Peyer's patch (tissue), 4 donors: ENCODE measurements around the gene PHF21B.

Experiments
- POLR2A ChIP-seq, 2 donors: fragments of 450-650 bp; IDR thresholded peaks; one replicate each; pipeline ENCODE4 v1.5.1; 2017; ENCODE audit warnings: antibody characterized with exemption in 2 of 2, mild to moderate bottlenecking in 2 of 2, moderate library complexity in 2 of 2
- TF ChIP-seq, protein P1 (sequence below), 6 experiments: fragments of 450-650 bp in 4 of 6; fragments of 200-600 bp in 2 of 6; sonication (generic) in 1 of 6; IDR thresholded peaks; one replicate each; pipeline ENCODE4 v1.5.1; 2017 to 2019; ENCODE audit warnings: antibody characterized with exemption in 6 of 6, mild to moderate bottlenecking in 3 of 6, moderate library complexity in 1 of 6

DNA sequence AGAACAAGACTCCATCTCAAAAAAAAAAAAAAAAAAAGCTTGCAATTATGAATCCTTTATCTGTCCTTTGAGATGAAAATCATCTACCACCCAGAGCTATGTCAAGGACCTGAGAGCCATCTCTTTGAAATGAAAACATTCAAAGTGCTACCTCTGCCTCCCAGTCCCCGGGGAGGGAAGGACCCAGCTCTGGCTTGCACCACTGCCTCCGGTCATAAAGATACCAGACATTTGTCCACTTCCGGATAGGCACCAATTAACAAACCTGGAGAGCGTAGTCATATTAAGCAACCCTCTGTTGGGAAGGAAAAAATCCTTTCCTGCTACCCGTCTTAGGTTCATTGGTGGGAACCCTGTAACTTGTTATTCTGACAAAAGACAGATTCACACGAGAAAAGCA lies 158.9 kb downstream of the PHF21B start:
- TF ChIP-seq, protein P1, sequence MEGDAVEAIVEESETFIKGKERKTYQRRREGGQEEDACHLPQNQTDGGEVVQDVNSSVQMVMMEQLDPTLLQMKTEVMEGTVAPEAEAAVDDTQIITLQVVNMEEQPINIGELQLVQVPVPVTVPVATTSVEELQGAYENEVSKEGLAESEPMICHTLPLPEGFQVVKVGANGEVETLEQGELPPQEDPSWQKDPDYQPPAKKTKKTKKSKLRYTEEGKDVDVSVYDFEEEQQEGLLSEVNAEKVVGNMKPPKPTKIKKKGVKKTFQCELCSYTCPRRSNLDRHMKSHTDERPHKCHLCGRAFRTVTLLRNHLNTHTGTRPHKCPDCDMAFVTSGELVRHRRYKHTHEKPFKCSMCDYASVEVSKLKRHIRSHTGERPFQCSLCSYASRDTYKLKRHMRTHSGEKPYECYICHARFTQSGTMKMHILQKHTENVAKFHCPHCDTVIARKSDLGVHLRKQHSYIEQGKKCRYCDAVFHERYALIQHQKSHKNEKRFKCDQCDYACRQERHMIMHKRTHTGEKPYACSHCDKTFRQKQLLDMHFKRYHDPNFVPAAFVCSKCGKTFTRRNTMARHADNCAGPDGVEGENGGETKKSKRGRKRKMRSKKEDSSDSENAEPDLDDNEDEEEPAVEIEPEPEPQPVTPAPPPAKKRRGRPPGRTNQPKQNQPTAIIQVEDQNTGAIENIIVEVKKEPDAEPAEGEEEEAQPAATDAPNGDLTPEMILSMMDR (IDR thresholded peaks at IDR 0.05), result no peak
- no peak for TF ChIP-seq POLR2A (IDR thresholded peaks at IDR 0.05)
